ENCODE measurements around the gene ATAD3C.

DNA sequence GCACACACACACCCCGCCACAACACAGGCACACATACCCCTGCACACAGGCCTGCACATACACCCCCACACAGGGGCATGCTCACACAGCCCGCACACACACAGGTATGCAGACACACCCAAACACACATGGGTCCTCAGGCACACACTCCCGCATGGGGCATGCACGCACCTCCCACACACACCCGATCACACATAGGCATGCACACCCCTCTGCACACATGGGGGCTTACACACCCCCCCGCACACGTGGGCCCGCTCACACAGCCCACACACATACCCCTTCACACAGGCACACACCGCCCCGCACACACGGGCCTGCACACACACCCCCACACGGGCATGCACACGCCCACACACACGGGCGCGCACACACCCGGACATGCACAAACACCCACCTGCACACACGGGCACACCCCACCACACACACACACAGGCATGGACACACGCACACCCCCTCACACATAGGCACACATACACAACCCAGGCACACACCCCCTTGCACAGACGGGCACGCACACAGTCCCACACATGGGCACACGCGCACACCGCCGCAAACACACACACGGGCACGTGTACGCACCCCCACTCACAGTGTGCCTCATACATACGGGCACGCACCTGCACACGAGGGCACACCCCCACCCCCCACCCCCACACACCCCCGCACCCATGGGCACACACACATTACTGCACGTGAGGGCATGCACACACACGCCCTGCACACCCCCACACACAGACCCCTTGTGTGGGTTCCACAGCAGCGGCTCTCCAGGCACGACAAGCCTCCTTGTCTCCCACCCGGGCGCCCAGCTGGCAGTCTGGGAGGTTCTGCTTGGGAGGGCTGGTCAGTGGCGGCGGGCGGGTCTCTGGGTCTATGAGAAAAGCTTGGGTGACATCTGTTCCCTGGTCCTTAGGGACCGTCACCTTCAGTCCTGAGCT is 30.3 kb downstream of the ATAD3C start:
- TF ChIP-seq, protein P1, sequence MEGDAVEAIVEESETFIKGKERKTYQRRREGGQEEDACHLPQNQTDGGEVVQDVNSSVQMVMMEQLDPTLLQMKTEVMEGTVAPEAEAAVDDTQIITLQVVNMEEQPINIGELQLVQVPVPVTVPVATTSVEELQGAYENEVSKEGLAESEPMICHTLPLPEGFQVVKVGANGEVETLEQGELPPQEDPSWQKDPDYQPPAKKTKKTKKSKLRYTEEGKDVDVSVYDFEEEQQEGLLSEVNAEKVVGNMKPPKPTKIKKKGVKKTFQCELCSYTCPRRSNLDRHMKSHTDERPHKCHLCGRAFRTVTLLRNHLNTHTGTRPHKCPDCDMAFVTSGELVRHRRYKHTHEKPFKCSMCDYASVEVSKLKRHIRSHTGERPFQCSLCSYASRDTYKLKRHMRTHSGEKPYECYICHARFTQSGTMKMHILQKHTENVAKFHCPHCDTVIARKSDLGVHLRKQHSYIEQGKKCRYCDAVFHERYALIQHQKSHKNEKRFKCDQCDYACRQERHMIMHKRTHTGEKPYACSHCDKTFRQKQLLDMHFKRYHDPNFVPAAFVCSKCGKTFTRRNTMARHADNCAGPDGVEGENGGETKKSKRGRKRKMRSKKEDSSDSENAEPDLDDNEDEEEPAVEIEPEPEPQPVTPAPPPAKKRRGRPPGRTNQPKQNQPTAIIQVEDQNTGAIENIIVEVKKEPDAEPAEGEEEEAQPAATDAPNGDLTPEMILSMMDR (IDR thresholded peaks at IDR 0.05), result no peak
- TF ChIP-seq POLR2A (IDR thresholded peaks at IDR 0.05), result no peak

All from adrenal gland (tissue), 5 donors.